Lower leg skin (tissue), 3 donors: ENCODE data around the gene CUL4B.

Experiments
- CTCF ChIP-seq, 3 donors: fragments of 450-650 bp; IDR thresholded peaks; one replicate each; pipeline ENCODE4 v1.5.1; 2016; ENCODE audit warnings: antibody characterized with exemption in 3 of 3, mild to moderate bottlenecking in 3 of 3, moderate library complexity in 2 of 3
- POLR2A ChIP-seq, 2 donors: fragments of 450-650 bp; IDR thresholded peaks; one replicate each; pipeline ENCODE4 v1.6.1; 2016 to 2017; ENCODE audit warnings: antibody characterized with exemption in 2 of 2, mild to moderate bottlenecking in 1 of 2, moderate library complexity in 1 of 2

GRCh38 chrX:120560405-120560841 lies 339 bp downstream of the CUL4B start:
- TF ChIP-seq POLR2A (IDR thresholded peaks at IDR 0.05) (no peak), CTCF (IDR thresholded peaks at IDR 0.05) (no peak)
